Amniotic stem cell (primary cell): Measurements from ENCODE around the gene FRMPD3.

ENCODE experiments used
- DNase-seq: peaks from one replicate; lab custom pipeline; 2025; lab: John Stamatoyannopoulos, UW

FRMPD3 gene

GRCh38 chrX:107480272-107480671 lies 30.8 kb downstream of the FRMPD3 start:
- no peak for DNase-seq

- no peak for DNase-seq
Observed at GRCh38 chrX:107482046-107482445, 32.6 kb downstream of the FRMPD3 start.

GRCh38 chrX:107484002-107484726 lies 34.7 kb downstream of the FRMPD3 start:
- DNase-seq = no peak

GRCh38 chrX:107485013-107485412 lies 35.6 kb downstream of the FRMPD3 start:
- DNase-seq = no peak

GRCh38 chrX:107493141-107493540 lies 43.7 kb downstream of the FRMPD3 start:
- no peak for DNase-seq

- DNase-seq = no peak
Observed at GRCh38 chrX:107496786-107497185, 47.3 kb downstream of the FRMPD3 start.
